Upper lobe of left lung (tissue), 6 donors: ENCODE measurements around the gene PPM1H. TPM values are rescaled to one million over a fixed set of nuclear protein-coding genes. Genes with fewer than 3 reads are reported as not detected.

Experiments
- ATAC-seq, 2 donors: fragments of 200-7000 bp; cut with Tn5 transposase; one replicate each; pipeline ENCODE4 v1.9.1; 2022; ENCODE audit warnings: mild to moderate bottlenecking in 2 of 2, moderate library complexity in 2 of 2; ENCODE audit not compliant: low FRiP score in 2 of 2
- DNase-seq, 2 donors: peaks; one replicate each; pipeline ENCODE4 v3.0.0-alpha.2; 2019 to 2020
- H3K27ac ChIP-seq, 4 donors: fragments of 200-600 bp; sonication (generic); one replicate each; pipeline ENCODE4 v1.5.1; 2016 to 2019
- H3K27me3 ChIP-seq, 4 donors: fragments of 200-600 bp; sonication (generic); one replicate each; pipeline ENCODE4 v1.5.1; 2017 to 2019
- H3K36me3 ChIP-seq, 4 donors: fragments of 200-600 bp; sonication (generic); one replicate each; pipeline ENCODE4 v1.5.1; 2016 to 2019
- H3K4me1 ChIP-seq, 4 donors: fragments of 200-600 bp; sonication (generic); one replicate each; pipeline ENCODE4 v1.5.1; 2018 to 2019
- H3K4me3 ChIP-seq, 4 donors: fragments of 200-600 bp; sonication (generic); one replicate each; pipeline ENCODE4 v1.5.1; 2017 to 2019; ENCODE audit warnings: mild to moderate bottlenecking in 2 of 4, moderate library complexity in 1 of 4
- H3K9me3 ChIP-seq, 4 donors: fragments of 200-600 bp; sonication (generic); one replicate each; pipeline ENCODE4 v1.5.1; 2018 to 2019
- CTCF ChIP-seq, 6 experiments: fragments of 450-650 bp in 4 of 6; fragments of 200-600 bp in 2 of 6; sonication (generic) in 2 of 6; IDR thresholded peaks; one replicate each; pipeline ENCODE4 v1.5.1; 2016 to 2019; ENCODE audit warnings: antibody characterized with exemption in 6 of 6
- EP300 ChIP-seq, 4 donors: sonication (generic); formaldehyde crosslinking; IDR thresholded peaks; one replicate each; pipeline ENCODE4 v1.5.1; 2017; ENCODE audit warnings: antibody characterized with exemption in 4 of 4, control low read depth in 2 of 4
- POLR2A ChIP-seq, 4 donors: fragments of 450-650 bp; IDR thresholded peaks; one replicate each; pipeline ENCODE4 v1.5.1; 2016 to 2017; ENCODE audit warnings: antibody characterized with exemption in 4 of 4, mild to moderate bottlenecking in 2 of 4
- POLR2AphosphoS5 ChIP-seq, 2 donors: sonication (generic); formaldehyde crosslinking; IDR thresholded peaks; one replicate each; pipeline ENCODE4 v1.5.1; 2017; ENCODE audit warnings: antibody characterized with exemption in 2 of 2
- WGBS, 2 donors: methylation state at CpG; one replicate each; pipeline ENCODE4 v1.1.5; 2017 to 2018; 5-methylcytosine and 5-hydroxymethylcytosine counted together
- total RNA-seq, 6 donors: library from RNA; depleted of rRNA in 4 of 6; stranded (reverse); fragments of >200 nt in 4 of 6; gene quantifications; one replicate each; pipeline versions ENCODE4 v1.1.0 to v1.2.1, GENCODE V29; 2016 to 2021
- donor health status: DM: no; HTN: no; CAD: no; lungs with moderate emphysema.
- donor health status: DM: no; HTN: yes; CAD: no; lungs with severe emphysema.

The PPM1H gene
- total RNA-seq, 6 donors from 2014 or later, result 4.2 to 14.2 (median 8.4) TPM

DNA sequence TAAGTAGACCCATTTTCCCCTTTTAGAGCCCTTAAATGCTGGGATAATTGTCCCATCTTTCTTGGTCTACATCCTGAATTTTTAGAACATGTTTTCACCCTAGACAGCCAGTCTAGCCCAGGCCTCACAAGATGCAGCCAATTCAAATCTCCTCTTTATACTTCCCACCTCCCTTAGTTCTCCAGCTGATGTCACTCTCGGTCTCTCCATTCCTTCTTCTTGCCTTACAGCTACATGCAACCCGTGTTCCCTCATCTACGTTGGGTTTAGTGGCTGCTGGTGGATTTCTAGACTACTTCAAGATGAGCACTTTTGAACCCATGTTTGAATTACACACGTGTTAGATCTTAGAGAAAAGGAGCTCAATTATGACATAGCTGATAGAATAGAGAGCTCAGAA lies 132.0 kb downstream of the PPM1H start:
- Histone ChIP-seq H3K27ac (no peak overlapping the region), H3K36me3 (peaks cover 0 to 4% (median 0%) of the 10 kb centered on the region in 4 donors), H3K9me3 (no peaks in the 10 kb centered on the region), H3K4me1 (no peaks in the 10 kb centered on the region), H3K4me3 (no peak overlapping the region), H3K27me3 (no peaks in the 10 kb centered on the region)
- no peak for TF ChIP-seq POLR2AphosphoS5 (IDR thresholded peaks at IDR 0.05)
- no peak for TF ChIP-seq CTCF (IDR thresholded peaks at IDR 0.05)
- no peak for TF ChIP-seq EP300 (IDR thresholded peaks at IDR 0.05)
- TF ChIP-seq POLR2A (IDR thresholded peaks at IDR 0.05), result no peak
- WGBS, 2 donors, result 60 to 75% methylated on average over 4 of the region's 4 CpGs
- DNase-seq, result no peak
- ATAC-seq, result no peak

DNA sequence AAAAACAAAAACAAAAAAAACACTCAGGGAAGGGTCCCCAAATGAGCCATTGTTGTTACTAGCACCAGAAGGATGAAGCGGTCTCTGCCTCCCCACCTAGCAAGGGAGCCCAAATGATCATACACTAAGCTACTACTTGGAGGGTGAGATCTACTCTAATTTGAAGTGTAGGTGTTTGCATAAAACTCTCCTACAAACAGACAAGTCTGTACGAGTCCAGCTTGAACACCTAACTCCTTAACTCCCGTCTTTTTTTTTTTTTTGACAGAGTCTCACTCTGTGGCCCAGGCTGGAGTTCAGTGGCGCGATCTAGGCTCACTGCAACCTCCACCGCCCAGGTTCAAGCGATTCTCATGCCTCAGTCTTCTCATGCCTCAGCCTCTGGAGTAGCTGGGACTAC lies 132.6 kb downstream of the PPM1H start:
- H3K4me3 ChIP-seq, result no peak overlapping the region
- H3K4me1 ChIP-seq, result no peaks in the 10 kb centered on the region
- ATAC-seq (no peak), DNase-seq (no peak)
- WGBS, 2 donors, result 90 to 91% methylated on average over 7 of the region's 7 CpGs
- H3K27me3 ChIP-seq, result no peaks in the 10 kb centered on the region
- peaks cover 0 to 4% (median 0%) of the 10 kb centered on the region in 4 donors for H3K36me3 ChIP-seq
- no peak overlapping the region for H3K27ac ChIP-seq
- TF ChIP-seq POLR2AphosphoS5 (IDR thresholded peaks at IDR 0.05) (no peak), EP300 (IDR thresholded peaks at IDR 0.05) (no peak), POLR2A (IDR thresholded peaks at IDR 0.05) (no peak), CTCF (IDR thresholded peaks at IDR 0.05) (no peak)
- H3K9me3 ChIP-seq, result no peaks in the 10 kb centered on the region

- 89 to 95% methylated on average over 14 to 28 of the region's 28 CpGs for WGBS, 2 donors
- TF ChIP-seq CTCF (IDR thresholded peaks at IDR 0.05) (no peak), POLR2A (IDR thresholded peaks at IDR 0.05) (no peak), EP300 (IDR thresholded peaks at IDR 0.05) (no peak), POLR2AphosphoS5 (IDR thresholded peaks at IDR 0.05) (no peak)
- no peak for ATAC-seq
- H3K4me1 ChIP-seq, result no peaks in the 10 kb centered on the region
- H3K36me3 ChIP-seq, result peaks cover 0 to 4% (median 0%) of the 10 kb centered on the region in 4 donors
- no peak overlapping the region for H3K4me3 ChIP-seq
- H3K9me3 ChIP-seq, result no peaks in the 10 kb centered on the region
- peak in 1 of 2 donors; percentile 78 for DNase-seq
- no peak overlapping the region for H3K27ac ChIP-seq
- H3K27me3 ChIP-seq, result no peaks in the 10 kb centered on the region
Observed at GRCh38 chr12:62801796-62802195, 133.2 kb downstream of the PPM1H start.

GRCh38 chr12:62800707-62801400 lies 134.1 kb downstream of the PPM1H start:
- no peak for ATAC-seq

More at GRCh38 chr12:62800707-62801400, 134.1 kb downstream of the PPM1H start:
- H3K9me3 ChIP-seq, result no peaks in the 10 kb centered on the region
- H3K36me3 ChIP-seq, result peaks cover 0 to 4% (median 0%) of the 10 kb centered on the region in 4 donors
- TF ChIP-seq EP300 (IDR thresholded peaks at IDR 0.05) (no peak), POLR2AphosphoS5 (IDR thresholded peaks at IDR 0.05) (no peak), POLR2A (IDR thresholded peaks at IDR 0.05) (no peak), CTCF (IDR thresholded peaks at IDR 0.05) (no peak)
- no peaks in the 10 kb centered on the region for H3K27me3 ChIP-seq
- no peak for DNase-seq
- no peak overlapping the region for H3K27ac ChIP-seq
- H3K4me1 ChIP-seq, result no peaks in the 10 kb centered on the region
- 88 to 89% methylated on average over 13 of the region's 13 CpGs for WGBS, 2 donors
- H3K4me3 ChIP-seq, result no peak overlapping the region
